GM19455 (cell line): ENCODE measurements around the gene TRAPPC2.
"Not testable (repeated sequence)": the region's sequence is repeated elsewhere in the genome, so short reads cannot be mapped to it uniquely, and the experiment has no call there.

ENCODE experiments used
- ATAC-seq: cut with Tn5 transposase; IDR thresholded peaks from one replicate; pipeline ENCODE4 v1.9.1; 2021; ENCODE audit not compliant: unreplicated experiment

Gene TRAPPC2

GRCh38 chrX:13670197-13670596 lies 64.2 kb downstream of the TRAPPC2 start:
- ATAC-seq, result no peak

DNA sequence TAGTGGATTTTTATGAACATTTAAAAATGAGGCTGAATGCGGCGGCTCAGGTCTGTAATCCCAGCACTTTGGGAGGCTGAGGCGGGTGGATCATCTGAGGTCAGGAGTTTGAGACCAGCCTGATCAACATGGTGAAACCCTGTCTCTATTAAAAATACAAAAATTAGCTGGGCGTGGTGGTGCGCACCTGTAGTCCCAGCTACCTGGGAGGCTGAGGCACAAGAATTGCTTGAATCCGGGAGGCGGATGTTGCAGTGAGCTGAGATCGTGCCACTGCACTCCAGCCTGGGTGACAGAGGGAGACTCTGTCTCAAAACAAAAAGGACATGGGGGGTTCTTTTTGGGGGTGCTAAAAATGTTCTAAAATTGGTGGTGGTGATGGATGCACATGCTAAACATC lies 64.7 kb downstream of the TRAPPC2 start:
- not testable (repeated sequence) for ATAC-seq

- ATAC-seq, result peak; percentile 72
Measured at GRCh38 chrX:13669246-13669737, 65.1 kb downstream of the TRAPPC2 start.

DNA sequence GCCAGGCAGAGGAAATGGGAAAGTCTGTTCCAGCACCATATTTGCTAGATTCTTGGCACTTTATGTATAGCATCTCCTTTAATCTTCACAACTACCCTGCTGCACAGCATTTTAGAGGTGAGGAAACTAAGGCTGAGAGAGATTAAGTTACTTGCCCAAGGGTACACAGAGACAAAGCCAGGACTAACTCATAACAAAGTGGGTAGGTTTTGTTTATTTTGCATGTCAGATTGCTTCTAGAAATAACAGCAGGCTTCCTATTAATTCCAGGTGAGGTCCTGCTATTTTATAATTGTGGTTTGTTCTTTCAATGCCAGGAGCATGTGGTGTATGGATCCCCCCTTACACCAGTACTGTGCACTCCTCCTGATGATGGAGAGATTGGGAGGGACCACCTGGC lies 66.5 kb downstream of the TRAPPC2 start:
- ATAC-seq, result no peak

GRCh38 chrX:13666836-13667235 lies 67.6 kb downstream of the TRAPPC2 start:
- no peak for ATAC-seq

DNA sequence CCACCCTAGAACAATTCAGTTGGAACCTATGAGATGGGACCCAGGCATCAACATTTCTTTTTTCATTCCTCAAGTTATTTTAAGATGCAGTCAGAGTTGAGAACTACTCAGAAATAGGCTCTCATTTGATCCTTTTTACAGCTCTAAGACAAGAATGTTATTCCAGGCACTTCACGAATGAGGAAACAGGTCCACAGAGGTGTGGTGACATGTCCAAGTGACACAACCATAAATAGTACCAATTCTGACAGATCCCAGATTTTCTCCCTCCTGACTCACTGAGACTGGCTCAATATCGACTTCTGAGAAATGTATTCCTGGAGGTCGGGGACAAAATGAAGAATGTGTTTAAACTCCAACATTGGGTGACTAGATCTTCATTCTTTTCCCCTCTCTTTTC lies 70.4 kb downstream of the TRAPPC2 start:
- ATAC-seq, result no peak

GRCh38 chrX:13662355-13662791 lies 72.0 kb downstream of the TRAPPC2 start:
- no peak for ATAC-seq
